Panc1 (cell line): ENCODE results near the gene IL1RAP. TPM values are rescaled to one million over a fixed set of nuclear protein-coding genes. Genes with fewer than 3 reads are reported as not detected.

ENCODE experiments used
- ATAC-seq: fragments of 200-7000 bp; cut with Tn5 transposase; 2 replicates; pipeline ENCODE4 v1.9.1; 2020; ENCODE audit warnings: mild to moderate bottlenecking, moderate library complexity
- BruUV-seq: library from RNA; stranded (reverse); fragments of 400-500 nt; replicated peaks from 2 replicates; lab custom pipeline; 2021; lab: Mats Ljungman, UMichigan
- CTCF ChIA-PET: fragments of 300-600 bp; sonication (Branson Sonifier 250); formaldehyde crosslinking; loops from one replicate; lab custom pipeline; 2022; ENCODE audit warnings: antibody characterized with exemption; lab: Charles Lee
- POLR2A ChIA-PET: fragments of 300-600 bp; sonication (Branson Sonifier 250); formaldehyde crosslinking; loops from one replicate; lab custom pipeline; 2022; ENCODE audit warnings: antibody characterized with exemption; lab: Charles Lee
- DNase-seq: peaks from one replicate; pipeline ENCODE4 v3.0.0-alpha.2; 2010; ENCODE audit warnings: low read depth, low spot score
- H3K27ac ChIP-seq: 2 replicates; pipeline ENCODE4 v1.5.1; 2011; ENCODE audit warnings: mild to moderate bottlenecking, low read length, inconsistent platforms
- H3K27me3 ChIP-seq: fragments of 200-500 bp; sonication (Bioruptor generic); 2 replicates; pipeline ENCODE4 v1.6.0; 2014; ENCODE audit warnings: low read length, inconsistent platforms; ENCODE audit not compliant: control insufficient read depth, insufficient read depth
- H3K36me3 ChIP-seq: fragments of 200-500 bp; sonication (Bioruptor generic); 2 replicates; pipeline ENCODE4 v1.5.1; 2014; ENCODE audit warnings: inconsistent platforms, mild to moderate bottlenecking, low read length, moderate library complexity; ENCODE audit not compliant: control insufficient read depth, insufficient read depth
- H3K4me1 ChIP-seq: 2 replicates; pipeline ENCODE4 v1.5.1; 2011; ENCODE audit warnings: inconsistent platforms, mild to moderate bottlenecking, low read length, moderate library complexity; ENCODE audit not compliant: control insufficient read depth, insufficient read depth
- H3K4me3 ChIP-seq, 2 experiments: 2 replicates each; pipeline ENCODE4 v1.5.1; 2011 to 2012; ENCODE audit warnings: low read depth in 2 of 2, low read length in 2 of 2, mild to moderate bottlenecking in 2 of 2, inconsistent platforms in 1 of 2, moderate library complexity in 1 of 2
- H3K9me3 ChIP-seq: fragments of 200-500 bp; sonication (Bioruptor generic); 2 replicates; pipeline ENCODE4 v1.5.1; 2014; ENCODE audit warnings: low read depth, mild to moderate bottlenecking, inconsistent platforms, low read length, moderate library complexity; ENCODE audit not compliant: control insufficient read depth, insufficient read depth
- CTCF ChIP-seq: fragments of 450-650 bp; IDR thresholded peaks from 2 replicates; pipeline ENCODE4 v1.5.1; 2017; ENCODE audit warnings: mild to moderate bottlenecking
- POLR2AphosphoS5 ChIP-seq: IDR thresholded peaks from 2 replicates; pipeline ENCODE4 v1.6.1; 2012; ENCODE audit warnings: mild to moderate bottlenecking, low read depth, low read length, moderate library complexity
- REST ChIP-seq, 2 experiments: IDR thresholded peaks; 2 replicates each; pipeline ENCODE4 v1.6.1; 2011 to 2012; ENCODE audit warnings: low read depth in 2 of 2, control low read depth in 1 of 2, low read length in 1 of 2, mild to moderate bottlenecking in 1 of 2, moderate library complexity in 1 of 2; ENCODE audit not compliant: insufficient read depth in 1 of 2
- SIN3A ChIP-seq: IDR thresholded peaks from 2 replicates; pipeline ENCODE4 v1.6.1; 2012; ENCODE audit warnings: low read depth, mild to moderate bottlenecking, low read length, moderate library complexity, borderline replicate concordance; ENCODE audit not compliant: insufficient read depth
- TCF7L2 ChIP-seq: IDR thresholded peaks from 2 replicates; pipeline ENCODE4 v1.6.1; 2011; ENCODE audit warnings: mild to moderate bottlenecking, low read depth, low read length, inconsistent platforms
- in situ Hi-C: cut with HindIII; loops from 2 replicates; pipeline ENCODE4 v1.10.0; 2016; ENCODE audit warnings: low sequenced_read_pairs, low pct_unique_long_range_greater_than_20kb
- intact Hi-C: fragments of 100-400 bp; cut with micrococcal nuclease; formaldehyde crosslinking; loops from one replicate; pipeline ENCODE4 v1.10.0; 2022; ENCODE audit not compliant: unreplicated experiment
- total RNA-seq: library from RNA; stranded (reverse); gene quantifications from one replicate; pipeline ENCODE4 v1.2.1, GENCODE V29; 2021; ENCODE audit not compliant: unreplicated experiment

Gene IL1RAP
- total RNA-seq, 1 experiment from 2014 or later: 5.2 TPM

GRCh38 chr3:190541008-190541407 is 27.1 kb downstream of the IL1RAP start:
- Histone ChIP-seq H3K9me3 (no peaks in the 10 kb centered on the region), H3K27ac (no peak overlapping the region), H3K4me3 (no peak overlapping the region), H3K36me3 (no peaks in the 10 kb centered on the region), H3K27me3 (no peaks in the 10 kb centered on the region), H3K4me1 (no peaks in the 10 kb centered on the region)
- DNase-seq: no peak
- no peak for ATAC-seq
- in situ Hi-C loops (no loop called here), intact Hi-C loops (no loop called here)
- TF ChIP-seq TCF7L2 (no peak), CTCF (no peak), POLR2AphosphoS5 (no peak), REST (IDR thresholded peaks at IDR 0.05; ENCODE audit: insufficient read depth in 1 of 2, low read depth in 2 of 2, low read length in 1 of 2) (no peak), SIN3A (no peak)
- POLR2A ChIA-PET: no interaction called here
- no TSS peak for BruUV-seq
- CTCF ChIA-PET: no interaction called here

- in situ Hi-C loops (no loop called here), intact Hi-C loops (no loop called here)
- no peaks in the 10 kb centered on the region for H3K36me3 ChIP-seq
- BruUV-seq: no TSS peak
- no peaks in the 10 kb centered on the region for H3K4me1 ChIP-seq
- no peak overlapping the region for H3K4me3 ChIP-seq
- H3K27me3 ChIP-seq: no peaks in the 10 kb centered on the region
- ChIA-PET POLR2A (no interaction called here), CTCF (no interaction called here)
- H3K27ac ChIP-seq: no peak overlapping the region
- TF ChIP-seq TCF7L2 (no peak), POLR2AphosphoS5 (no peak), CTCF (no peak), REST (IDR thresholded peaks at IDR 0.05; ENCODE audit: insufficient read depth in 1 of 2, low read depth in 2 of 2, low read length in 1 of 2) (no peak)
- DNase-seq (no peak), ATAC-seq (no peak)
- no peaks in the 10 kb centered on the region for H3K9me3 ChIP-seq
Measured at GRCh38 chr3:190541560-190541959, 27.7 kb downstream of the IL1RAP start.
